Stimulated activated CD8-positive, alpha-beta memory T cell treated with anti-CD3 and anti-CD28 coated beads, Interleukin-15, amount 100 ng/mL, for 1 hour (primary cell): ENCODE measurements around the gene MREG.
A peak's percentile ranks its signal among the peaks of the same experiment; 100 is the strongest.
"Not testable (repeated sequence)": the region's sequence is repeated elsewhere in the genome, so short reads cannot be mapped to it uniquely, and the experiment has no call there.

ENCODE experiments used
- DNase-seq: peaks from one replicate; pipeline ENCODE4 v3.0.0-alpha.2; 2020; ENCODE audit warnings: low read depth

The MREG gene

DNA sequence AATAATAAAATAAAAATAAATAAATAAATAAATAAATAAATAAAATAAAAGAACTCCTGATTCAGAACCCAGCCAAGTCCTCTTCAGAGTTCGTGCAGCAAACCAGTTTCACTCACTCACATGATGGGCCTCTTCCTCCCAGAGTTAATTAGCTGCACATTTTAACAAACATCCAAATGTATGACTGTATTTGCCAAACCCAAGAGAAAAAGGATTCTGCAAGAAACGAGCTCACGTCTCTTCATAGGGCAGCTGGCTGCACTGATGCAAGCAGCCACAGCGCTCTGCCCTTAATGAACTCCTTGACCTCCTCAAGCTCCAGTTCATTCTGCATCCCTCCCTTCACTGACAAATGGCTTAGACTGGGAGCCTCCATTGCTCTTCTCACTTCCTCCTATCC, 55.1 kb downstream of the MREG start:
- no peak for DNase-seq

DNA sequence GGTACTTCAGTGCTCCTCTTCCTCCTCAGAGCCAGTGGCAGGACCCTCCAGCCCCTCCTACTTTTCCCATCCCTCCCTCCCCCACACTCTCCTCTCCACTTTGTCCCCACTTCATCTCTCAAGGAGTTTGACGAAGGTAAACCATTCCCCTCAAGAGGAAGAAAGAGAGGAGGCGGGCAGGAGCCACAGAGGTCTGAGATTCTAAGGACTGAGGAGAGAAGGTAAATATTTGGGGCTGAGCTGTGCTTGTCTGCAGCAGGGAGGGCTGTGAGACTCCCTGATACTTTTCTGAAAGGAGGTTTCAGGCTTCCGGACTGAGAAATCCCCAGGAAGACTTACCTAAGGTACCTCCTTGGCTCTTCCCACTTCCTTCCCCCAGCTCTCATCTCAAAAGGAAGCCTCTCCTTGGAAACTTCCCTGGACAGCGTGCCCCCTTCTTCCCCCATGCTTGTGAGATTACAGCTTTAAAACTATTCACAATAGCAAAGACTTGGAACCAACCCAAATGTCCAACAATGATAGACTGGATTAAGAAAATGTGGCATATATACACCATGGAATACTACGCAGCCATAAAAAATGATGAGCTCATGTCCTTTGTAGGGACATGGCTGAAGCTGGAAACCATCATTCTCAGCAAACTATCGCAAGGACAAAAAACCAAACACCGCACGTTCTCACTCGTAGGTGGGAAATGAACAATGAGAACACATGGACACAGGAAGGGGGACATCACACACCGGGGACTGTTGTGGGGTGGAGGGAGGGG, 55.8 kb downstream of the MREG start:
- not testable (repeated sequence) for DNase-seq

DNA sequence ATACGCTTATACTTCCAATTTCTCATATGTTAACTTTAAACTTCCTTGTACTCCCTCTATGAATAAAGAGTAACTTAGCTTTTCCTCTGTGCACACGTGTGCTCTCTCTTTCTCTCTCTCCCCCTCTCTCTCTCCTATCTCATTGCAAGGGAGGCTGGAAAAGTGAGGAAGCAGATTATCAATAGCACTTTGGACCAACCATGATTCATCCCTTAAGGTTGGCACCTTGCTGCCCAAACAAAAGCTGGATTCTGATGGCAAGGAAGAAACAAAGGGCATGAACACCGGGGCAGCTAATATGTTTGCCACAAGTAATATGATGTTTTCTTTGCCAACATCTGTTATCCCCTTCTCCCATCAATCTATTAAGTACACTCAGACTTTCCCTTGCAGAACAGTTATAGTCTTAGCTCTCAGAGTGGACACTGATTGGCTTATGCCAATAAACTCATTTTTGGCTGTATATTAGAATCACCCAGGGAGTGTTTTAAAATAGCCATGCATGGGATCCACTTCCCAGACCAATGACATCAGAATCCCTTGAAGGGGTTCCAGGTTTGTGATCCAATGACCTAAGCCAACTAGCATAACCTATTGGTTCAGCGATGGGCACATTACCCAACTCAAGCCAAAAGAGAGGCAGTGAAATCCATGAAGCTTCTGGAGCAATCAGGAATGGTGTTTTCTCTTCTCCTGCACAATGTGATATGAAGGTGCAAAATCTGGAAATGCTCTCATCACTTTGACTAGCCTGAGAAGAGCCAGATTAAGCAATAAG, 60.3 kb downstream of the MREG start:
- DNase-seq: no peak

DNA sequence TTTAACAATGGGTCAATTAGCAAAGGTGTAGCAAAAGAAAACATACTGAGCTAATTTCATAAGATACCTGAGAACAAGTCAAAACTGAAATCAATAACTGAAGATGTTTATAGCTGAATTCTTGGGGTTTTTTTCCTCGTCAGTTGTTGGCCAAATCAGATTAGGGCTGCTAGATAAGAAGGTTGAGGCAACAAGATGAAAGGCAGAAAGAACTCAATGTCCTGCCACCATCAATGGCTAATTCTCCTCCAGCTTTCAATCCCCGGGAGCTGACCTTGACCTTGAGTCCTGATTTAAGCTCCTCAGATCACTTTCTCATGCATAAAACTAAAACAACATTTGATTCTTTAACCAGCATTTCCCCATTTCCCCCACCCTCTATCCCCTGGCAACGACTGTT, 61.8 kb downstream of the MREG start:
- DNase-seq: no peak

DNA sequence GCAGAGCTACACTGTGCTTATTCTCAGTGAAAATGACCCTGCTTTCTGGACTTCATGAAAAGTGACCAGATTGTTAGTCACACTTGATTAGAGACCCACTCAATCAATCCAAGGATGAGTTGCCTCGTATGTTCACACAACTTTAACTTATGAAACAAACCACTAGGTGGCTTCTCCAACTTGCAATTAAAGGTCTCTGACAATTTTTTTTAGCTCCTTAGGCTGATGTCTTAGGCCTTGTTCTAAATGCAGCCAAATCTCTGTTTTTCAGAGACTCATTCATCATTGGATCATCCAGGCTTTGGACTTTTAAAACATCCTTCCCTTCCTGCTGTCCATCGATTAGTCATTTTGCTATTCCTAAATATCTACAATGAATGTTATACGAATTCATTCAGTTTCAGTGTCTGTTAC, 63.4 kb downstream of the MREG start:
- no peak for DNase-seq

DNA sequence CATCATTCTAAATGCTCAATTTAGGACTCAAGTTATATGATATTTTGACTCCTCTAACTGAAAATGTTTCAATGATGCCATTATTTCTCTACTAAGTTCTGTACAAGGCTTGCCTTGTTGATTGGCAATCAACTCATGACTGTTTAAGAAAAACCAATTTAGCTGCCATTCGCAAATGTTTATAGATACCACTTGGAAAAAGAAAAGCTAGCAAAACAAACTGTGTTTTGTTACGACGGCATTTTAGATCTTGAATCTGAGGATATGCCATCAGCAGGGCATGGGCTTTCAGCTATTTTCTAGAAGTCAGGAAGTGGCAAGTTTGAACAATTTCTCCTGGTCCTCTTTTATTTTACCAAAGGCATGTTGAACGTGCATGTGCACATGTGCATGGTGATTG, 65.3 kb downstream of the MREG start:
- DNase-seq: no peak

DNA sequence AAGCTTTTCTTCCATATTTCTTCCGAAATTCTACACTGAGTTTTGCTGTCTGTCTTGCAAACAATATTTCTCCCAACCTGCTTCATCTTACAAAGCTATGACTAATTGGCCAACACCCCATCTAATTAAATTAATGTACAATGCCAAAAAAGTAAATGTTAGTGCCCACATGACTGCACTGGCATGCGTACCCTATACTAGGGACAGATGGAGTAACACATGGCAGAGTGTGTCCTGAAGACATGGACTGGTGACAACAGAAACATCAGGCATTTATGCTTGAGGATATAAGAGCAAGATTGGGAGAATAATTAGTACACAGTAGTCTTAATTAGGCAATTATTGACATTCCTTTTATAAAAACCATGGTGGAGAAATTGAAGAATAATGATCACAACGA, 66.8 kb downstream of the MREG start:
- DNase-seq: no peak

DNA sequence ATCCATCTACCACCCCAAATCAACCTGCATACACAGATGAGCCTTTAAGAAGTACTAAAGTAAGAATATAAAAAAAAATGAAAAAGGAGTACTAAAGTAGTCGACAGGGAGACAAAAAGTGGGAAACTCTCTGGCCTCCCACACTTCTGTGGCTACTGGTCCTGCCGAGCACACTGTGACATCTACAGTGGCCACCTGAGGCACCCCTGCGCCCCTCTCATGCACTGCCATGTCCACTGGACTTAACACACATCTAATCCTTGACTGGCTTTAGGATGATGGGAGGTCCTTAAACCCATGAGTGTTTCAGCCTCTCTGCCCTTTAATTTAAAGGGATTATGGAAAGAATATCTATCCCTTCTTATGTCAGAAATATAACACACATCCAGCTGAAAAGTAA, 71.2 kb downstream of the MREG start:
- DNase-seq: no peak

DNA sequence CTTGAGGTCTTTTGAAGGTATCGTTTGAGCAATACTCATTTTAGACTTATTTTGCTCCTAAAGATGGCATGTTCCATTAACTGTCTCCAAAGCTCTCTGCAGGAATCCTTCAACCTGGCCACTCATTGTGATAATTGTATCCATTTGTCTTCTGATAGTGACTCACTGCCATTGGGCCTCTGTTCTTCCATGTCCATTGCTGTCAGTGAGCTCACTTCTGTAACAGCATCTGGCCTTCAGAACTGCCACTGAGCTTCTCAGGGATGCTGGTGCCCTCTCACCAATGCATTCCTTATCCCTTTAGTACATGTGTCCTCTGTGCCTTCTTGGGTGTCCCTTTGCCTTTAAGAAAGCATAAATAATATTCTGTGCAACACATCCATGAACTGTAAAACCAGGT, 71.6 kb downstream of the MREG start:
- no peak for DNase-seq

DNA sequence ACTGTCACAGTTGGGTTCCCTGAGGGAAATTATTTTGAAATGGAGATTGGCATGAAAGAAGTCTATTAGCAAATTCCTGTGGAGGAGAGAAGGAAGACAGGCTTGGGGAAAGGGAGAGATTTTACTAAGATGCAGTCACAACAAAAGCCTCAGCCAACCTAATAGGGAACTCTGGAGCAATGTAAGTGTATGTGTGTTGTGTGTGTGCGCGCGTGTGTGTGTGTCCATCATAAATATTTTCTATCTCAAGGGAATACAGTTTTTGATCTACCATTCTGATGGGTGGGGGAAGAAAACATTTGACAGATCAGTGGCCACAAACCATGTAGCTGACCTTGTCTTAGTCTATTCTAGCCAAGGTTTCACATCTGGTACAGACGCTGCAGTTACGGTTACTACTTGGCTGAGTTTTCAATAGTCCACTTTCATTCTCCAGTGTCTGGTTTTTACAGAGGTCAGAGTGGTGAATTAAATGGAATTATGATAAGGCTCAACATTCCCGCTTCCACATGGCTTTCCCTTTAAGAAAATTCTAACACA, 72.6 kb downstream of the MREG start:
- no peak for DNase-seq

DNA sequence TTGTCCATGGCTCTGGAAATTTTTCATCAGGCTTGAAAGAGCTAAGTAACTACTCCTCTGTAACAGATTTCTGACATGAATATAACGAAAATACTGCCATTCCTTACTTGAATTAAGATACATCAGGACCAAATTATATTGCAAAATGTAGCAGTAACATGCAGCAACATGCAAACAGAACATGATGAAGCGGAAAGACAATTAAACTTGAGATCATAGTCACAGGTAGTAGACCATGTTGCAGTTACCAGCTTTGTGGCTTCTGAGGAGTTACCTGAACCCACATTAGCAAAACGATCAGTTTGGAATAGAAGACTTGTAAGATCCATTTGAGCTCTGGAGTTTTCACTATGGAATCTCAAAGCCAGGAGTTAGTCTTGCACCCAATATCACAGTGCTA, 76.2 kb downstream of the MREG start:
- no peak for DNase-seq

DNA sequence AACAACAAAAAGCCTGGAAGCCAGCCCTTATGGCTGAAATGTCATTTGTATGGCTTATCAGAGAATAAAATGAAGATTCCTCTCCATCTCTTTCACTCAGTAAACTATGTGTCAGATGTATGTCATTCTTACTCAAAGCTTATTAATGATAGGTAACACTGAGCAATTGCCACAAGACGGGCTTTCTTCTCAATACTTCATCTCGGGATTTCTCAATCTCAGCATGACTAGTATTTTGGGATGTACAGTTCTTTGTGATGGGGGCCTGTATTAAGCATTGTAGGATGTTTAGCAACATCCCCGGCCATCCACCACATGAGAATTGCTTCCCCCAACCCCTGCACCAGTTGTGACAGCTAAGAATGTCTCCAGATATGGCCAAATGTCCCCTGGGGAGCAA, 80.2 kb downstream of the MREG start:
- DNase-seq: no peak

DNA sequence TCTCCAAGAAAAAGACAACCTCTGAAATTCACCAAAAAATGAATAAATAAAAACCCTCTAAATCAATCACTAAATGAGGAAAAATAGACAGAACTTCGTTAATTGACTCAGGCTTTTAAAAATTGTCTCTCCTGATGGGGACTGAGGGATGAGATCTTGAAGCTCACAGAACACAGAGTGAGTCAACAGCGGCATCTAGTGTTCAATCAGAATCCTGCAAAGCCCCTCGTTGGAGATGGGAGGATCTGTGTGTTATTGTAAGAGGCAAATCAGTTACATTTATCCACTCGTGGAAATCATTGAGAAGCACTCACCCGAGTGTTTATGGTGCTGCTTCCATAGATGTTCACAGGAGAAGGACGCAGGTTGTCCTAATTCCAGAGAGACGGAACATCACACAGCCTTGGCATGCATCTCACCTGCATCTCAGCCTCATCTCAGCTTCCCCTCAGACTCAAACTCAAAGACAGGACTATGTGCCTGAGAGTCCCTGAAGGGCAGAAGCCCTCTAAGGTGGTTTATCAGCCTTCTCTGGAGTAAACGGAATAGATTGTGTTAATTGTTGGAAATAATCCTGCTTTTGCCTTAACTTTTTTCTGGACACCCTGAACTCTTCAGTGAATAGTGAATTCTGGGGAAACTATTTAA, 82.0 kb downstream of the MREG start:
- peak; percentile 19 for DNase-seq

DNA sequence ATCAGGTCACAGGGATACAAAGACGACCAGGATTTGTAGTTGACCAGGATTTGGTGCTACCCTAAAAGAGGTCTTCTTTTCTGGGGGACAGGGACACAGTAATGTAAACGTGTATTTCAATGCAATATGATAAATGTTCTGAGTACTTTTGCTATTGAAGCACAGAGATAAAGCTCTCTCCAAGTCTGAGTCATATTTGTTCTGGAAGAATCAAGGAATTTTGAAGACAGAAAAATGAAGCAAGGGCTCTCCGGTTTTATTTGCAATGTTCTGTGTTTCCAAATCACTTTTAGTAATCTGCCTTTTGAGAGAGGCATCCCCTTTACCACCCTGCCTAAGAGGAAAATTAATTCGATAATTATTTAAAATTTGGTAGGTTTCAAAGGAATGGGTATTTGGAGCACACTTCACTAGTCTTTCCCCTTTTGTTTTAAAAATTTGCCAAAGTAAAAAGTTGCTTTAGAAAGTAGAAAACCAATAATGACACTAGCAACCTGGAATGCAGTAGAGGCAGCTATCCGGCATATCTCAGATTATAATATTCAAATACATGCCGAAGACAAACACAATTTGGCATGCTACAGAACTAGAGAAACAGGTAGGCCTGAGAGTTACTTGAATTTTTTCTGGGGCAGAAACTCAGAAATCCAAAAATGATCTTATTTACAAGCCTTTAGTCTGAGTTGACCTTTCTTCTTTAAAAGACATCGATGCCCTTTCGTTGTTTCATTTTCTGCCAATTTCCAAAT, 82.7 kb downstream of the MREG start:
- DNase-seq: no peak

DNA sequence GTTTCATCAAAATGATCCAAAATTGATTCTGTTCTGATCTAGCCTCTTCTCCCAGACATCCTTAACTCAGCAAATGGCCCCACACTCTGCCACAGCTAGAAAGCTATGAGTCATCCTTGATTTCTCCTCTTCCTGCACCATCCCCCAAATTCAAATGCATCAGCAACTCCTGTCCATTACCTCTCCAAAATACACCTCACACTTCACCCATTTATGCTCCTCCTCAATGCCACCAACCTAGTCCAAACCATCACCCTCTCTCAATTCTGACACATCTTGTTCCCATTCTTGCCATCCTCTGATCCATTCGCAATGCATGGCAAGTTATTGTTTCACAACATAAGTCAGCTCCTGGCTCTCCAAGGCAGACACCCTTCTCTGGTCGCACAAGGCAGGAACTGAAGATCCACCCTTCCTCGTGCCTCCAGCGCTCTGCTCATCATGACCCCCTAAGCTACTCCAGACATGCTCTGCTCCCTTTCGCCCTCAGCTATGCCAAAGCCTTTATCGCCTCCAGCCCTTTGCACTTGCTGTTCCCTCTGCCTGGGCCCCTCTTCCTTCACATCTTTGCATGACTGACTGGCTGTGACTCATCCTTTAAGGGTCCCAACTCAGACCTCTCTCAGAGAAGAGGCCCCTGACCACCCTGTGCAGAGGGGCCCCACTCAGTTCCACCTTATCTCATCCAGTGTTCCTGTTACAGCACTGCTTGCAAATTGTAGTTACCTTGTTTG, 83.6 kb downstream of the MREG start:
- DNase-seq: no peak

DNA sequence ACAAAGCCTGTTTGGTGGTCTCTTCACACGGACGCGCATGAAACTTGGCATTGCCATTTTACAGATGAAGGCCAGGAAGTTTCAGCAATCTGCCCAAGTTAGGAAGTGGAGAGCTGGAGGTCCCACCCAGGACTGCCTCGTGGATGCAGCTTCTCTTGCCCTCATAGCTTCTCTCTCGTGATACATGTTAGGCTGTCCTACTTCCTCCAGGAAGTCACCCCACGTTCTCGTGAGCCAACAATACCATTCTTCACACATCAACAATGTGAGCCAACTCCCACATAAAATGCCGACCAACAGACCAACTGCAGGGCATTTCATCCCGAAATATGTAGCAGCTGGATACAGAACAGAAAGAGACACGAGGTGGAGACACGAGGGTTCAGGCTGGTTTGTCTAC, 85.3 kb downstream of the MREG start:
- DNase-seq: no peak

DNA sequence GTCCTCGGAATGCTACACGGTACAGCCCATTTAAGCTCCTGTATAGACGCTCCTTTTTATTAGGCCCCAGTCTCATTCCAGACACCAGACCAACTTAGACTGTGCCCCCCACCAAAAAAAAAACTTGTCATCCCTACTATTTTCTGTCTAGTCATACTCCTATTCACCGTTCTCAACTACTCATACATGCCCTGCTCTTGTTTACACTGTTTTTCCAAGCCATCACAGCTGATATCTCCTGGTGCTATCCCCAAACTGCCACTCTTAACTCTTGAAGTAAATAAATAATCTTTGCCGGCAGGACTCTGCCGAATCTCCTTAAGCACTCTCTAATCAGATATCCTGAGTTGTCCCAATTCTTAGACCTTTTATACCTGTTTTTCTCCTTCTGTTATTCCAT, 86.4 kb downstream of the MREG start:
- not testable (repeated sequence) for DNase-seq

DNA sequence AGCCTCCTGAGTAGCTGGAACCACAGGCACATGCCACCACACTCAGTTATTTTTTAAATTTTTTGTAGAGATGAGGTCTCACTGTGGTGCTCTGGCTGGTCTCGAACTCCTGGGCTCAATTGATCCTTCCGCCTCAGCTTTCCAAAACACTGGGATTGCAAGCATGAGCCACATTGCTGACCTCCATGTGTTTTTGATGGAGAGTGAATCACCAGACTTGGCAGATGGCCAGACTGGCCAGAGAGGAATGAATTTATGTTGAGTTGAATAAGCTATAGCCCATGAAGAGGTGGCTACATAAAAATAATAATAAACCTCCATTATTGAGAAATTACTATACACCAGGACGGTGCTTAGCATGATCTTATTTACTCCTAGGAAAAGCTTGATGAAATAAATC, 91.5 kb downstream of the MREG start:
- no peak for DNase-seq

DNA sequence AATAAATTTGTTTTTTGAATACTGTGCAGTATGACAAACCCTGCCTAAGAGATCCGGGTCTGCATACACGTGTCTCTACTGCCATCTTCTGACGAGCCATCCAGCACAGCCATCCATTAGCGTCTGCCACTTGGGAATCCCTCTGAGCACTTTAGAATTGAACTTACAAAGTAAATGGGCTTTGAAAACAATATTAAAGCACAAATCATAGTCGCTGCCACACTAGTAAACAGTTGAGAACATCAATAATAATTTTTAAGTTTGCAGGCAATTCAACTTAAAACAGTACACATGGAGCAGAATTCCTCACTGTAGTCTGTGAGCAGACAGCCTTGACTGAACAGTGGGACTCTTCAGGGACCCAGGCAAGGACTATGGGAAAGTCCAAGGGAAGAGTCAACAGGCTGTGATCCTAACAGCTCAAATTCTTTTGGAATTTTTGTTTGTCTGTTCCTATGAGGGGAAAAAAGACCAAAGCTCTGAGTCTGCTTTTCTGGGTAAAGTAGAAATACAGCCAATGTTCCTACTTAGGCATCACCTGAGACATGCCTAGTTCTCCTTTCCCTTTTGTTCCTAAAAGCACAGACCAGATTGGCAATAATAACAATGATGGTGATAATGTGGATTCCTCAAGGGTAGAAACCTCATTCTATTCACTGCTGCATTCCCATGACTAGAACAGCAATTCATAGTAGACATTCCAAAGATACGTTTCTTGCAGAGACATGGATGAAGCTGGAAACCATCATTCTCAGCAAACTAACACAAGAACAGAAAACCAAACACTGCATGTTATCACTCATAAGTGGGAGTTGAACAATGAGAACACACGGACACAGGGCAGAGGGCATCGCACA, 92.9 kb downstream of the MREG start:
- DNase-seq: peak; percentile 24

DNA sequence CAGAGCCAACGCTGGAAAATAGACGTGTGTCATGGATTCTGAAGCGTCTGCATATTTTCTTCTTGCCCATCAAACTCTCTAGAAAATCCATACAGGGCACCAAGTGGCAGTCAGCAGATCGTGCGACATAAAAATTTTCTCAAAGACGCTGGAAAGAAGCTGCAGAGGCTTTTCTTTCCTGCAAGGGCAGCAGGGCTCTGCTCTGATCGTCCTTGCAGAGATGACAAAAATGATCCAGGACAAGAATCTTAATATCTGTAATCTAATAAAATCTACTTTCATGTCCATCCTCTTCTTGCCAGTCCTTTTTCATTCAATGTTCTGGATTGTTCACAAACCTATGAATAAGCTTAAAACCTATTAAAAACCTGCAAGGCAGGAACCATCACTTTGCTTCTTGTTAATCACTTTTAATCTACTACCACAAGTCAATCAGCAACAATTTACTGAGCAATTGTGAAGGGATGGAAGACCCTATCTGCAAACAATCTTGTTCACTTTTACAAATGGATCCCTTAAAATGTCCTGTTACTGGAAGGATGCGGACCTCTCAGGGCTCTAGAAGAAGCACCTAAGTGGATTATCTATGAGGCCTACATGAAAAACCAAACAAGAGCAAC, 93.6 kb downstream of the MREG start:
- DNase-seq: no peak
